ENCODE data around the gene FOXR2. TPM values are rescaled to one million over a fixed set of nuclear protein-coding genes. Genes with fewer than 3 reads are reported as not detected.

FOXR2 gene
- total RNA-seq, 4 donors from 2014 or later = not detected

- no peak for TF ChIP-seq CTCF (IDR thresholded peaks at IDR 0.05)
- TF ChIP-seq POLR2A (IDR thresholded peaks at IDR 0.05) = no peak
- Histone ChIP-seq H3K36me3 (no peaks in the 10 kb centered on the region), H3K9me3 (no peaks in the 10 kb centered on the region), H3K27me3 (no peaks in the 10 kb centered on the region), H3K4me3 (replicated peaks in 1 of 3) (no peak overlapping the region), H3K4me1 (no peaks in the 10 kb centered on the region), H3K27ac (no peak overlapping the region)
- intact Hi-C loops (cut with DNase I) = no loop called here
- 63 to 66% methylated on average over 4 of the region's 4 CpGs for WGBS, 2 donors
- no peak for DNase-seq
These were observed 17.7 kb downstream of the FOXR2 start for GRCh38 chrX:55640854-55641253.

GRCh38 chrX:55648434-55648833, 25.2 kb downstream of the FOXR2 start:
- Histone ChIP-seq H3K4me3 (replicated peaks in 1 of 3) (no peak overlapping the region), H3K36me3 (no peaks in the 10 kb centered on the region), H3K27ac (no peak overlapping the region), H3K27me3 (no peaks in the 10 kb centered on the region), H3K4me1 (no peaks in the 10 kb centered on the region), H3K9me3 (no peaks in the 10 kb centered on the region)
- WGBS, 2 donors = 88 to 100% methylated on average over 1 to 5 of the region's 5 CpGs
- TF ChIP-seq CTCF (IDR thresholded peaks at IDR 0.05) (no peak), POLR2A (IDR thresholded peaks at IDR 0.05) (no peak)
- intact Hi-C loops (cut with DNase I) = no loop called here
- DNase-seq = no peak

- no peaks in the 10 kb centered on the region for H3K27me3 ChIP-seq
- intact Hi-C loops (cut with DNase I) = no loop called here
- no peak for TF ChIP-seq CTCF (IDR thresholded peaks at IDR 0.05)
- TF ChIP-seq POLR2A (IDR thresholded peaks at IDR 0.05) = no peak
- 57 to 65% methylated on average over 2 of the region's 2 CpGs for WGBS, 2 donors
- no peak overlapping the region for H3K27ac ChIP-seq
- H3K9me3 ChIP-seq = no peaks in the 10 kb centered on the region
- no peaks in the 10 kb centered on the region for H3K36me3 ChIP-seq
- H3K4me1 ChIP-seq = no peaks in the 10 kb centered on the region
- H3K4me3 ChIP-seq (replicated peaks in 1 of 3) = no peak overlapping the region
- DNase-seq = no peak
These were observed 36.7 kb downstream of the FOXR2 start for GRCh38 chrX:55659931-55660330.

GRCh38 chrX:55663584-55663983, 40.4 kb downstream of the FOXR2 start:
- no peak for TF ChIP-seq CTCF (IDR thresholded peaks at IDR 0.05)
- no peak for TF ChIP-seq POLR2A (IDR thresholded peaks at IDR 0.05)
- Histone ChIP-seq H3K27ac (no peak overlapping the region), H3K4me3 (replicated peaks in 1 of 3) (no peak overlapping the region), H3K27me3 (no peaks in the 10 kb centered on the region), H3K36me3 (no peaks in the 10 kb centered on the region), H3K9me3 (no peaks in the 10 kb centered on the region), H3K4me1 (no peaks in the 10 kb centered on the region)
- WGBS, 2 donors = 75 to 85% methylated on average over 3 of the region's 3 CpGs
- intact Hi-C loops (cut with DNase I) = no loop called here
- DNase-seq = no peak

GRCh38 chrX:55668084-55668483, 44.9 kb downstream of the FOXR2 start:
- 76 to 79% methylated on average over 1 of the region's 1 CpG for WGBS, 2 donors
- Histone ChIP-seq H3K27me3 (no peaks in the 10 kb centered on the region), H3K36me3 (no peaks in the 10 kb centered on the region), H3K4me3 (replicated peaks in 1 of 3) (no peak overlapping the region), H3K4me1 (no peaks in the 10 kb centered on the region), H3K27ac (no peak overlapping the region), H3K9me3 (no peaks in the 10 kb centered on the region)
- intact Hi-C loops (cut with DNase I) = no loop called here
- no peak for DNase-seq
- TF ChIP-seq POLR2A (IDR thresholded peaks at IDR 0.05) (no peak), CTCF (IDR thresholded peaks at IDR 0.05) (no peak)

Small RNA genes lying within 50 kb of the gene (small RNA-seq; reads per million reads assigned to genes)
- not detected for gene RF00019

Other genes starting within 250 kb of the FOXR2 start
- 10 to 100 TPM; 34.5 to 74.0 (median 54.4) TPM for gene MAGEH1, start 171.3 kb upstream of the FOXR2 start, total RNA-seq
- gene USP51, start 133.6 kb upstream of the FOXR2 start, total RNA-seq = 10 to 100 TPM in 1 of 4 donors, 1 to 10 TPM in 3; 5.5 to 12.7 (median 8.5) TPM
- gene RRAGB, start 94.3 kb downstream of the FOXR2 start, total RNA-seq = 10 to 100 TPM; 24.3 to 38.9 (median 35.0) TPM

All from thyroid gland (tissue), 4 donors.